GM18873 (cell line): ENCODE measurements around the gene NEUROG1.

ENCODE experiments used
- ATAC-seq: cut with Tn5 transposase; IDR thresholded peaks from one replicate; pipeline ENCODE4 v1.9.1; 2021; ENCODE audit warnings: mild to moderate bottlenecking, moderate library complexity, moderate number of reproducible peaks; ENCODE audit not compliant: unreplicated experiment, low FRiP score

The NEUROG1 gene

GRCh38 chr5:135535820-135536801, at the start of gene NEUROG1:
Gene NEUROG1 (minus strand): TSS chr5:135535964. CDS start chr5:135535690, 274 bp downstream.
- no peak for ATAC-seq

GRCh38 chr5:135584918-135585317, 49.2 kb upstream of the NEUROG1 start:
- ATAC-seq: no peak

- ATAC-seq: no peak
These were observed 48.5 kb upstream of the NEUROG1 start for GRCh38 chr5:135584276-135584675.

GRCh38 chr5:135582099-135582781, 46.5 kb upstream of the NEUROG1 start:
- no peak for ATAC-seq

GRCh38 chr5:135578685-135579341, 43.0 kb upstream of the NEUROG1 start, which contains the start of gene CXCL14:
Gene CXCL14 (minus strand): TSS chr5:135578991. CDS start chr5:135578778, 213 bp downstream.
- ATAC-seq: no peak

- no peak for ATAC-seq
These were observed 42.5 kb upstream of the NEUROG1 start for GRCh38 chr5:135578305-135578684.

GRCh38 chr5:135577421-135577820, 41.7 kb upstream of the NEUROG1 start:
- no peak for ATAC-seq

- no peak for ATAC-seq
These were observed 40.4 kb upstream of the NEUROG1 start for GRCh38 chr5:135576075-135576599.

GRCh38 chr5:135574493-135574892, 38.7 kb upstream of the NEUROG1 start:
- ATAC-seq: no peak

- ATAC-seq: no peak
These were observed 36.1 kb upstream of the NEUROG1 start for GRCh38 chr5:135571902-135572301.

- no peak for ATAC-seq
These were observed 35.4 kb upstream of the NEUROG1 start for GRCh38 chr5:135571066-135571609.

- ATAC-seq: no peak
These were observed 34.6 kb upstream of the NEUROG1 start for GRCh38 chr5:135570453-135570764.

GRCh38 chr5:135569755-135570452, 34.1 kb upstream of the NEUROG1 start:
- no peak for ATAC-seq

GRCh38 chr5:135568923-135569360, 33.2 kb upstream of the NEUROG1 start:
- ATAC-seq: no peak

- no peak for ATAC-seq
These were observed 32.5 kb upstream of the NEUROG1 start for GRCh38 chr5:135568246-135568645.

GRCh38 chr5:135567661-135568060, 31.9 kb upstream of the NEUROG1 start:
- ATAC-seq: no peak

- no peak for ATAC-seq
These were observed 30.9 kb upstream of the NEUROG1 start for GRCh38 chr5:135566422-135567400.

GRCh38 chr5:135565725-135566421, 30.1 kb upstream of the NEUROG1 start:
- ATAC-seq: no peak
